ENCODE results near the gene GRID1.

GRID1 gene

DNA sequence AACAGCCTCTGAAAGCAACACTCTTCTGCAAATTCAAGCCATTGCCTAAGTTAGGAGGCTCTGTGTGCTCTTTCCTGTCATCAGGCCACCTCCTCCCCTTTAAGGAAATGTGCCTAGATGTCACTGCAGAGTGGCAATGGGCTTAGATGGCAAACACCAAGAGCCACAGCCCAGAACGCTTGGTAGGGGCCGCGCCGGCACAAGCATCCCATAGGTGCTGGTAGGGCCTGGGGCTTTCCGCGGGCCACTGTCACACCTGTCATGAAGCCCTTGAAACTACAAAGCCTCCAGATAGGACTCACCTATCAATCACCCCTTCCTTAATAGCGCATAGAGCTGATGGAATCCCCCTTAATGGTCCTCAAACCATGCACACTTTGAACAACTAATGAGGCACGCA is 299.9 kb downstream of the GRID1 start:
- Histone ChIP-seq H3K79me2 (ENCODE audit: control insufficient read depth, insufficient read depth, low read length) (no peaks in the 10 kb centered on the region), H3K4me3 (ENCODE audit: low read length) (no peak overlapping the region)
- WGBS (ENCODE audit: extremely low coverage, insufficient coverage, low lambda C conversion rate), result no CpG with 5 or more reads among the region's 8 CpGs

DNA sequence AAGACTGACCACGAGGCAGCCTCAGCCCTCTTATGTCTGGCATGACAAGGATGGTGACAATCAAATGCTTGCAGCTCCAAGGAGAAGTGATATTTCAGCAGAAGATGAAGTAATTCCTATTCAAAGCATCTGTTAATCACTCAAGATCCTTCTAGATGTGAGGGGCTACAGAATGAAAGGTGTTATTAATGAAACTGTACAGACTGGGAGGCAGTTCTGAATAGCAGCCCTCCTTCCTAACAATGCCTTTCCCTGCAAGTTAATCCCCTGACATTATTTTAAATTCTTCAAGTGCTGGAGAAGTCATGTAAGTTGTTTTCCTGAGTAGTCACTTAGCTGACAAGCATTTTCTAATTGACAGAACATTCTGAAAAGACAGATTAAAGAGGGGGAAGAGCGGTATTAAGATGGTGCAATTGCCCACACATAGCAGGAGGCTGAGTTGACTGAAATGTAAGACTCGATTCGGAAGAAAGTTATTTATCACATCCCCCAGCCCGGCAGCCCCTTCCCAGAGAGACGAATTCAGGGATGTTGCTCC is 300.8 kb downstream of the GRID1 start:
- Histone ChIP-seq H3K4me1 (ENCODE audit: control insufficient read depth, low read depth, low read length) (no peaks in the 10 kb centered on the region), H2BK15ac (replicated peaks; ENCODE audit: low read depth) (no peak overlapping the region), H3K23ac (ENCODE audit: low read length) (no peak overlapping the region), H3K36me3 (ENCODE audit: control insufficient read depth, insufficient read depth, low read length) (no peaks in the 10 kb centered on the region), H3K79me1 (ENCODE audit: low read length) (no peaks in the 10 kb centered on the region), H4K5ac (ENCODE audit: low read length) (no peak overlapping the region), H2BK120ac (ENCODE audit: low read depth, low read length) (no peak overlapping the region), H4K8ac (ENCODE audit: low read depth, low read length) (no peak overlapping the region), H3K9ac (ENCODE audit: low read length) (no peak overlapping the region), H2BK5ac (ENCODE audit: low read length) (no peak overlapping the region), H3K56ac (ENCODE audit: low read length) (no peak overlapping the region), H3K4me3 (ENCODE audit: low read length) (no peak overlapping the region), H3K79me2 (ENCODE audit: control insufficient read depth, insufficient read depth, low read length) (no peaks in the 10 kb centered on the region), H2AK5ac (ENCODE audit: low read length) (no peak overlapping the region), H3K27ac (ENCODE audit: low read depth, low read length) (no peak overlapping the region), H3K4ac (ENCODE audit: low read depth, low read length) (no peak overlapping the region), H3K27me3 (ENCODE audit: insufficient read depth, low read length, poor library complexity) (no peaks in the 10 kb centered on the region), H3K18ac (ENCODE audit: low read length) (no peak overlapping the region), H3K4me2 (ENCODE audit: low read length) (no peak overlapping the region)
- DNase-seq, result no peak
- WGBS (ENCODE audit: extremely low coverage, insufficient coverage, low lambda C conversion rate), result no CpG with 5 or more reads among the region's 6 CpGs

More for the DNA sequence above, 299.9 kb downstream of the GRID1 start:
- Histone ChIP-seq H2BK5ac (ENCODE audit: low read length) (no peak overlapping the region), H3K18ac (ENCODE audit: low read length) (no peak overlapping the region), H3K4me2 (ENCODE audit: low read length) (no peak overlapping the region), H2BK15ac (replicated peaks; ENCODE audit: low read depth) (no peak overlapping the region), H4K5ac (ENCODE audit: low read length) (no peak overlapping the region), H3K27me3 (ENCODE audit: insufficient read depth, low read length, poor library complexity) (no peaks in the 10 kb centered on the region), H2AK5ac (ENCODE audit: low read length) (no peak overlapping the region), H2BK120ac (ENCODE audit: low read depth, low read length) (no peak overlapping the region), H3K27ac (ENCODE audit: low read depth, low read length) (no peak overlapping the region), H3K4me1 (ENCODE audit: control insufficient read depth, low read depth, low read length) (no peaks in the 10 kb centered on the region), H3K36me3 (ENCODE audit: control insufficient read depth, insufficient read depth, low read length) (no peaks in the 10 kb centered on the region), H3K4ac (ENCODE audit: low read depth, low read length) (no peak overlapping the region), H3K56ac (ENCODE audit: low read length) (no peak overlapping the region), H4K8ac (ENCODE audit: low read depth, low read length) (no peak overlapping the region), H3K23ac (ENCODE audit: low read length) (no peak overlapping the region), H3K9ac (ENCODE audit: low read length) (no peak overlapping the region), H3K79me1 (ENCODE audit: low read length) (no peaks in the 10 kb centered on the region)
- DNase-seq, result no peak

DNA sequence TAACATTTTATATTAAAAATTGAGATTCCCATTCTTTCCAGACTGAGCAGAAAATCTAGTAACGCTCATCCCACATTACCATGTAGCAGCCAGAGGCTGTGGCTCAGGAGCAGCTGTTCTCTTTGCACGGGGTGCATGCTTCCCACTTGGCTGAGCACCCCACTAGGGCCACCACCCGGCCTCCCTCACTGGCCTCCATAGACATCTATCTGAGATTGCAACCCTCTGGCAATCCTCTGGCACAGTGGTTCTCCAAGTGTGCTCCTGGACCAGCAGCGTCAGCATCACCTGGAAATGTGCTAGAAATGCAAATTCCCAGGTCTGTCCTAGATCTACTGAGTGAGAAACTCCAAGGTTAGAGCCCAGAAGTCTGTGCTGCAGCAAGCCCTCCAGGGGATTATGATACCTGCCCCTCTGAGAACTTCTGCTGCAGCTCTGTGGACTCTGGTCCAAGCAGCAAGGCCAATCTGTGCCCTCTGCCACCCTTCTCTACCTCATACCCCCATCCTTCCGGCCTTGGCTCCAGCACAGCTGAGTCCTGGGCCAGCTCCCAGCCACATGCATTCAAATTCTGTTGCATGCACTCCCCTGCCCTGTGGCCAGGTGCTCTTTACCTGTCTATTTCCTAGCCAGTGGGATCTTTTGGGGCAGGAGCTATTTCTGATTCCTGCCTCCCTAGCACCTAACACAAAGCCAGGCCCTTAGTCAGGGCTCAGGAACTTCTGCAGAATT is 301.5 kb downstream of the GRID1 start:
- Histone ChIP-seq H3K23ac (ENCODE audit: low read length) (no peak overlapping the region), H2BK5ac (ENCODE audit: low read length) (no peak overlapping the region), H3K4me2 (ENCODE audit: low read length) (no peak overlapping the region), H3K27me3 (ENCODE audit: insufficient read depth, low read length, poor library complexity) (no peaks in the 10 kb centered on the region), H2BK15ac (replicated peaks; ENCODE audit: low read depth) (no peak overlapping the region), H3K4me3 (ENCODE audit: low read length) (no peak overlapping the region), H3K79me1 (ENCODE audit: low read length) (no peaks in the 10 kb centered on the region), H2BK120ac (ENCODE audit: low read depth, low read length) (no peak overlapping the region), H3K56ac (ENCODE audit: low read length) (no peak overlapping the region), H3K18ac (ENCODE audit: low read length) (no peak overlapping the region), H3K36me3 (ENCODE audit: control insufficient read depth, insufficient read depth, low read length) (no peaks in the 10 kb centered on the region), H3K27ac (ENCODE audit: low read depth, low read length) (no peak overlapping the region), H3K79me2 (ENCODE audit: control insufficient read depth, insufficient read depth, low read length) (no peaks in the 10 kb centered on the region), H3K9ac (ENCODE audit: low read length) (no peak overlapping the region), H4K8ac (ENCODE audit: low read depth, low read length) (no peak overlapping the region), H4K5ac (ENCODE audit: low read length) (no peak overlapping the region), H3K4ac (ENCODE audit: low read depth, low read length) (no peak overlapping the region), H3K4me1 (ENCODE audit: control insufficient read depth, low read depth, low read length) (no peaks in the 10 kb centered on the region), H2AK5ac (ENCODE audit: low read length) (no peak overlapping the region)
- no CpG with 5 or more reads among the region's 5 CpGs for WGBS (ENCODE audit: extremely low coverage, insufficient coverage, low lambda C conversion rate)
- no peak for DNase-seq

DNA sequence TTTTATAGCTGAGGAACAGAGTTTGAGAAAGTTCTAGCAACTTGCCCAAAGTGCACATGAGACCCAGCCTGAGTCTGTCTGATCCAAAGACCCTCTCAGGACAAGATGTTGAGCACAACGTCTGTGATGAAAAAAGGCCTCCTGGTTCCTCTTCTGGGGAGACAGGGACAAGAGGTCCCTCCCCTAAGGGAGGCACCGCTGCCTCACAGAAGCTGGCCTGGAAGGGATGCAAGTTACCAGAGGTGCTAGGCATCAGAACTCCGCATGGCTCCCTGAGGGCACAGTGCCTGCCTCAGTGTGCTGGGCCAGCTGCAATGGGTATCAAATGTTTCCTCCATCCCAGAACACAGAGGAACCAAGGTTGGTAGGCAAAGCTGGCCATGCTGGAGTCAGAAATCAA is 302.4 kb downstream of the GRID1 start:
- Histone ChIP-seq H3K79me2 (ENCODE audit: control insufficient read depth, insufficient read depth, low read length) (no peaks in the 10 kb centered on the region), H3K23ac (ENCODE audit: low read length) (no peak overlapping the region), H2BK120ac (ENCODE audit: low read depth, low read length) (no peak overlapping the region), H3K4ac (ENCODE audit: low read depth, low read length) (no peak overlapping the region), H3K4me2 (ENCODE audit: low read length) (no peak overlapping the region), H3K4me3 (ENCODE audit: low read length) (no peak overlapping the region), H3K36me3 (ENCODE audit: control insufficient read depth, insufficient read depth, low read length) (no peaks in the 10 kb centered on the region), H3K27ac (ENCODE audit: low read depth, low read length) (no peak overlapping the region), H4K8ac (ENCODE audit: low read depth, low read length) (no peak overlapping the region), H3K9ac (ENCODE audit: low read length) (no peak overlapping the region), H3K18ac (ENCODE audit: low read length) (no peak overlapping the region), H3K27me3 (ENCODE audit: insufficient read depth, low read length, poor library complexity) (no peaks in the 10 kb centered on the region), H2AK5ac (ENCODE audit: low read length) (no peak overlapping the region), H3K4me1 (ENCODE audit: control insufficient read depth, low read depth, low read length) (no peaks in the 10 kb centered on the region), H2BK5ac (ENCODE audit: low read length) (no peak overlapping the region), H2BK15ac (replicated peaks; ENCODE audit: low read depth) (no peak overlapping the region), H4K5ac (ENCODE audit: low read length) (no peak overlapping the region), H3K79me1 (ENCODE audit: low read length) (no peaks in the 10 kb centered on the region), H3K56ac (ENCODE audit: low read length) (no peak overlapping the region)
- DNase-seq, result no peak
- WGBS (ENCODE audit: extremely low coverage, insufficient coverage, low lambda C conversion rate), result no CpG with 5 or more reads among the region's 3 CpGs

DNA sequence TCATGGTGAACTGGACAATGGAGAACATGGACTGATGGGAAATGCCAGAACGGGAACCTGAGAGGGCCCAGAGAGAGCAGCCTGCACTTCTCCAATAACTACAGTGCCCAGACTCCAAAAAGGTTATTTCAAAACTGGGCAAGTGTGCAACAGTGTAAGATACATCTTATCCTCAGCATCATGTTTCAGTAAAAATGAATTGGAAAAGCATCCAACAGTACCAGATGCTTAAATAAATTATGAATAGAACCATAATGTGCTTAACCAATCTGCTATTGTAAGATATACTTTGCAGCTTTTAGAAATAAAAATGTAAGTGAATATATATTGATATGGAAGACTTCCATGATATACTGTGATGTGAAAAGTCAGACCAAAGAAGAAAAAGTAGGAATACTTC is 303.3 kb downstream of the GRID1 start:
- DNase-seq, result no peak
- no peaks in the 10 kb centered on the region for H3K27me3 ChIP-seq (ENCODE audit: insufficient read depth, low read length, poor library complexity)

More for the DNA sequence above, 303.3 kb downstream of the GRID1 start:
- Histone ChIP-seq H2BK5ac (ENCODE audit: low read length) (no peak overlapping the region), H3K23ac (ENCODE audit: low read length) (no peak overlapping the region), H3K18ac (ENCODE audit: low read length) (no peak overlapping the region), H2AK5ac (ENCODE audit: low read length) (no peak overlapping the region), H3K79me1 (ENCODE audit: low read length) (no peaks in the 10 kb centered on the region), H3K9ac (ENCODE audit: low read length) (no peak overlapping the region), H3K27ac (ENCODE audit: low read depth, low read length) (no peak overlapping the region), H3K4me1 (ENCODE audit: control insufficient read depth, low read depth, low read length) (no peaks in the 10 kb centered on the region), H3K36me3 (ENCODE audit: control insufficient read depth, insufficient read depth, low read length) (no peaks in the 10 kb centered on the region), H3K79me2 (ENCODE audit: control insufficient read depth, insufficient read depth, low read length) (no peaks in the 10 kb centered on the region), H2BK120ac (ENCODE audit: low read depth, low read length) (no peak overlapping the region), H3K4ac (ENCODE audit: low read depth, low read length) (no peak overlapping the region), H3K56ac (ENCODE audit: low read length) (no peak overlapping the region), H3K4me2 (ENCODE audit: low read length) (no peak overlapping the region), H2BK15ac (replicated peaks; ENCODE audit: low read depth) (no peak overlapping the region), H3K4me3 (ENCODE audit: low read length) (no peak overlapping the region), H4K8ac (ENCODE audit: low read depth, low read length) (no peak overlapping the region), H4K5ac (ENCODE audit: low read length) (no peak overlapping the region)
- no CpG with 5 or more reads among the region's 1 CpG for WGBS (ENCODE audit: extremely low coverage, insufficient coverage, low lambda C conversion rate)
